HepG2 (cell line): Measurements from ENCODE around the gene DLG5. TPM values are rescaled to one million over a fixed set of nuclear protein-coding genes. Genes with fewer than 3 reads are reported as not detected.

Source experiments
- KLF15 ChIP-seq: sonication (generic); formaldehyde crosslinking; IDR thresholded peaks from 2 replicates; pipeline ENCODE4 v1.8.1; 2023; ENCODE audit warnings: borderline replicate concordance, mild to moderate bottlenecking, inconsistent platforms, missing genetic modification reagents, mixed read lengths
- MATR3 ChIP-seq: sonication (generic); formaldehyde crosslinking; IDR thresholded peaks from 2 replicates; pipeline ENCODE4 v1.4.0; 2020; ENCODE audit warnings: missing genetic modification reagents
- MAZ ChIP-seq, 2 experiments: sonication (generic) in 1 of 2; formaldehyde crosslinking in 1 of 2; IDR thresholded peaks; 2 replicates each; pipeline versions ENCODE4 v1.5.0 to v1.6.1; 2012 to 2020; ENCODE audit warnings: low read depth in 2 of 2, mild to moderate bottlenecking in 2 of 2, borderline replicate concordance in 1 of 2, improper control_type of control experiment in 1 of 2, low read length in 1 of 2, missing genetic modification reagents in 1 of 2, moderate library complexity in 1 of 2
- NCOA2 ChIP-seq: sonication (generic); formaldehyde crosslinking; IDR thresholded peaks from 2 replicates; pipeline ENCODE4 v1.8.0; 2022; ENCODE audit warnings: inconsistent platforms
- NFKBIZ ChIP-seq: IDR thresholded peaks from 2 replicates; pipeline ENCODE4 v1.6.1; 2018; ENCODE audit warnings: missing genetic modification reagents, missing compliant biosample characterization
- TBP ChIP-seq: sonication (generic); formaldehyde crosslinking; IDR thresholded peaks from 2 replicates; pipeline ENCODE4 v1.5.0; 2020; ENCODE audit warnings: missing genetic modification reagents
- TMF1 ChIP-seq: sonication (generic); formaldehyde crosslinking; IDR thresholded peaks from 2 replicates; pipeline ENCODE4 v1.8.1; 2022; ENCODE audit warnings: low read depth, missing genetic modification reagents
- ZNF460 ChIP-seq: sonication (generic); formaldehyde crosslinking; IDR thresholded peaks from 2 replicates; pipeline ENCODE4 v1.5.1; 2020; ENCODE audit warnings: missing genetic modification reagents, mild to moderate bottlenecking, borderline replicate concordance
- ZNF616 ChIP-seq: sonication (generic); formaldehyde crosslinking; IDR thresholded peaks from 2 replicates; pipeline ENCODE4 v1.5.0; 2020; ENCODE audit warnings: low read depth, mild to moderate bottlenecking, missing genetic modification reagents
- polyA plus RNA-seq, 8 experiments: library from polyadenylated mRNA; depleted of rRNA in 3 of 8; stranded (reverse) in 7 of 8; unstranded in 1 of 8; fragments of >200 nt; fragmentation: Illumina TruSeq in 4 of 8; extraction: Trizol in 4 of 8; gene quantifications; 2 replicates each; pipeline versions ENCODE4 v1.2.1 to v1.2.3, GENCODE V29; 2011 to 2016; ENCODE audit warnings: low read depth in 4 of 8, missing spikeins in 1 of 8, mixed read lengths in 1 of 8; ENCODE audit not compliant: insufficient read depth in 1 of 8
- total RNA-seq, 5 experiments: library from RNA; depleted of rRNA; stranded (reverse); fragments of >200 nt; fragmentation: Illumina TruSeq; extraction: Trizol; gene quantifications; 2 replicates each; pipeline ENCODE4 v1.2.3, GENCODE V29; 2016; ENCODE audit warnings: low read depth in 1 of 5
- TF ChIP-seq, protein P1 (sequence below): sonication (generic); formaldehyde crosslinking; IDR thresholded peaks from 2 replicates; pipeline ENCODE4 v1.4.0; 2020; ENCODE audit warnings: mild to moderate bottlenecking, missing genetic modification reagents
- TF ChIP-seq, protein P2 (sequence below): IDR thresholded peaks from 2 replicates; pipeline ENCODE4 v1.6.1; 2012; ENCODE audit warnings: low read depth, low read length, improper control_type of control experiment
- TF ChIP-seq, protein P3 (sequence below): sonication (generic); formaldehyde crosslinking; IDR thresholded peaks from 2 replicates; pipeline ENCODE4 v1.4.0; 2020; ENCODE audit warnings: missing genetic modification reagents, borderline replicate concordance
- TF ChIP-seq, protein P4 (sequence below): sonication (generic); formaldehyde crosslinking; conservative IDR thresholded peaks from 2 replicates; pipeline ENCODE4 v1.4.0; 2020; ENCODE audit warnings: missing genetic modification reagents
- TF ChIP-seq, protein P5 (sequence below): sonication (generic); formaldehyde crosslinking; IDR thresholded peaks from 2 replicates; pipeline ENCODE4 v1.4.0; 2020; ENCODE audit warnings: mild to moderate bottlenecking, low read depth, missing genetic modification reagents
- TF ChIP-seq, protein P6 (sequence below): sonication (generic); formaldehyde crosslinking; IDR thresholded peaks from 2 replicates; pipeline ENCODE4 v1.9.0; 2021; ENCODE audit warnings: missing genetic modification reagents, mild to moderate bottlenecking, borderline replicate concordance

The DLG5 gene
- total and polyA plus RNA-seq, 2 of the 13 experiments (the other 11 are each of a cell fraction or from before 2014, with no cell fraction given) = 15.5 to 18.2 TPM

DNA sequence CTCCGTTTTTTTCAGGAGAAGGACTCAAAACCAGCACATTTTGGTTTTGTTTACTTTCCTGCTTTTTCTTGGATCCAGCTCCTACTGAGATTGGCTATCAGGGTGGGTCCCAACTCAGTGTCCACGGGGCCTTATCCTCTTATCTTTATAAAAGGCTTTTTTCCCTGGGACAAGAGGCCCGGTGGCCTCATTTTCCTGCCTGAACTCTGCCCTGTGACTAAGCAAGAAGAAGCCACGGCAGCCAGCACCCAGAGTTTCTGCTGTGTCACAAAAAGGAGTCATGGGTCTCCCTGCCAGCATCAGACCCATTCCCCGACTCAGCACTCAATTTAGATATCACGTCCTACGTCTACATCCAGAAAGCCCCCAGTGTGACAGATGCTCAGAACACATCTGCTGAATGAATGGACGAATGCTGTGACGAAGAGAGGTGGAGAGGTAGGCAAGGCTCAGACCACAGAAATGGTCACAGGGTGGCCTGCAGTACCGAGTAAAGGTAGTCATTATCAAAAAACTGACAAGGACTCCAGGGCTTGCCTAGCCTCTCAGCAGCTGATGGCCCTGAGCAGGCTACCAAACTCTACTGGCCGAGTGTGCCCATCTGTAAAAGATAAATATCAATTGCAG, 16.7 kb downstream of the DLG5 start (continued):
- TF ChIP-seq, protein P1, sequence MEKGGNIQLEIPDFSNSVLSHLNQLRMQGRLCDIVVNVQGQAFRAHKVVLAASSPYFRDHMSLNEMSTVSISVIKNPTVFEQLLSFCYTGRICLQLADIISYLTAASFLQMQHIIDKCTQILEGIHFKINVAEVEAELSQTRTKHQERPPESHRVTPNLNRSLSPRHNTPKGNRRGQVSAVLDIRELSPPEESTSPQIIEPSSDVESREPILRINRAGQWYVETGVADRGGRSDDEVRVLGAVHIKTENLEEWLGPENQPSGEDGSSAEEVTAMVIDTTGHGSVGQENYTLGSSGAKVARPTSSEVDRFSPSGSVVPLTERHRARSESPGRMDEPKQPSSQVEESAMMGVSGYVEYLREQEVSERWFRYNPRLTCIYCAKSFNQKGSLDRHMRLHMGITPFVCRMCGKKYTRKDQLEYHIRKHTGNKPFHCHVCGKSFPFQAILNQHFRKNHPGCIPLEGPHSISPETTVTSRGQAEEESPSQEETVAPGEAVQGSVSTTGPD (CRISPR knock-in tag) = no peak
- no peak for TF ChIP-seq KLF15 (CRISPR knock-in tag)
- no peak for TF ChIP-seq TMF1 (CRISPR knock-in tag)
- TF ChIP-seq, protein P2, sequence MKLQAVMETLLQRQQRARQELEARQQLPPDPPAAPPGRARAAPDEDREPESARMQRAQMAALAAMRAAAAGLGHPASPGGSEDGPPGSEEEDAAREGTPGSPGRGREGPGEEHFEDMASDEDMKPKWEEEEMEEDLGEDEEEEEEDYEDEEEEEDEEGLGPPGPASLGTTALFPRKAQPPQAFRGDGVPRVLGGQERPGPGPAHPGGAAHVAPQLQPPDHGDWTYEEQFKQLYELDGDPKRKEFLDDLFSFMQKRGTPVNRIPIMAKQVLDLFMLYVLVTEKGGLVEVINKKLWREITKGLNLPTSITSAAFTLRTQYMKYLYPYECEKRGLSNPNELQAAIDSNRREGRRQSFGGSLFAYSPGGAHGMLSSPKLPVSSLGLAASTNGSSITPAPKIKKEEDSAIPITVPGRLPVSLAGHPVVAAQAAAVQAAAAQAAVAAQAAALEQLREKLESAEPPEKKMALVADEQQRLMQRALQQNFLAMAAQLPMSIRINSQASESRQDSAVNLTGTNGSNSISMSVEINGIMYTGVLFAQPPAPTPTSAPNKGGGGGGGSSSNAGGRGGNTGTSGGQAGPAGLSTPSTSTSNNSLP = no peak; the same call in 1 of the 2 replicates
- no peak for TF ChIP-seq MAZ (IDR thresholded peaks at IDR 0.05; ENCODE audit: borderline replicate concordance, low read depth, low read length)
- TF ChIP-seq MAZ (CRISPR knock-in tag; IDR thresholded peaks at IDR 0.05; ENCODE audit: low read depth) = no peak
- TF ChIP-seq, protein P3, sequence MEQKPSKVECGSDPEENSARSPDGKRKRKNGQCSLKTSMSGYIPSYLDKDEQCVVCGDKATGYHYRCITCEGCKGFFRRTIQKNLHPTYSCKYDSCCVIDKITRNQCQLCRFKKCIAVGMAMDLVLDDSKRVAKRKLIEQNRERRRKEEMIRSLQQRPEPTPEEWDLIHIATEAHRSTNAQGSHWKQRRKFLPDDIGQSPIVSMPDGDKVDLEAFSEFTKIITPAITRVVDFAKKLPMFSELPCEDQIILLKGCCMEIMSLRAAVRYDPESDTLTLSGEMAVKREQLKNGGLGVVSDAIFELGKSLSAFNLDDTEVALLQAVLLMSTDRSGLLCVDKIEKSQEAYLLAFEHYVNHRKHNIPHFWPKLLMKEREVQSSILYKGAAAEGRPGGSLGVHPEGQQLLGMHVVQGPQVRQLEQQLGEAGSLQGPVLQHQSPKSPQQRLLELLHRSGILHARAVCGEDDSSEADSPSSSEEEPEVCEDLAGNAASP (CRISPR knock-in tag) = peak; percentile 87
- no peak for TF ChIP-seq ZNF616 (CRISPR knock-in tag)
- TF ChIP-seq TBP (CRISPR knock-in tag) = no peak
- no peak for TF ChIP-seq MATR3 (CRISPR knock-in tag)
- TF ChIP-seq NFKBIZ (CRISPR knock-in tag) = 0 out of 2 replicates have a peak, but pooled peaks have one; percentile 62
- TF ChIP-seq, protein P4, sequence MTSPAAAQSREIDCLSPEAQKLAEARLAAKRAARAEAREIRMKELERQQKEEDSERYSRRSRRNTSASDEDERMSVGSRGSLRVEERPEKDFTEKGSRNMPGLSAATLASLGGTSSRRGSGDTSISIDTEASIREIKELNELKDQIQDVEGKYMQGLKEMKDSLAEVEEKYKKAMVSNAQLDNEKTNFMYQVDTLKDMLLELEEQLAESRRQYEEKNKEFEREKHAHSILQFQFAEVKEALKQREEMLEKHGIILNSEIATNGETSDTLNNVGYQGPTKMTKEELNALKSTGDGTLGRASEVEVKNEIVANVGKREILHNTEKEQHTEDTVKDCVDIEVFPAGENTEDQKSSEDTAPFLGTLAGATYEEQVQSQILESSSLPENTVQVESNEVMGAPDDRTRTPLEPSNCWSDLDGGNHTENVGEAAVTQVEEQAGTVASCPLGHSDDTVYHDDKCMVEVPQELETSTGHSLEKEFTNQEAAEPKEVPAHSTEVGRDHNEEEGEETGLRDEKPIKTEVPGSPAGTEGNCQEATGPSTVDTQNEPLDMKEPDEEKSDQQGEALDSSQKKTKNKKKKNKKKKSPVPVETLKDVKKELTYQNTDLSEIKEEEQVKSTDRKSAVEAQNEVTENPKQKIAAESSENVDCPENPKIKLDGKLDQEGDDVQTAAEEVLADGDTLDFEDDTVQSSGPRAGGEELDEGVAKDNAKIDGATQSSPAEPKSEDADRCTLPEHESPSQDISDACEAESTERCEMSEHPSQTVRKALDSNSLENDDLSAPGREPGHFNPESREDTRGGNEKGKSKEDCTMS (CRISPR knock-in tag) = no peak
- TF ChIP-seq NCOA2 (CRISPR knock-in tag) = peak; percentile 78
- TF ChIP-seq, protein P5, sequence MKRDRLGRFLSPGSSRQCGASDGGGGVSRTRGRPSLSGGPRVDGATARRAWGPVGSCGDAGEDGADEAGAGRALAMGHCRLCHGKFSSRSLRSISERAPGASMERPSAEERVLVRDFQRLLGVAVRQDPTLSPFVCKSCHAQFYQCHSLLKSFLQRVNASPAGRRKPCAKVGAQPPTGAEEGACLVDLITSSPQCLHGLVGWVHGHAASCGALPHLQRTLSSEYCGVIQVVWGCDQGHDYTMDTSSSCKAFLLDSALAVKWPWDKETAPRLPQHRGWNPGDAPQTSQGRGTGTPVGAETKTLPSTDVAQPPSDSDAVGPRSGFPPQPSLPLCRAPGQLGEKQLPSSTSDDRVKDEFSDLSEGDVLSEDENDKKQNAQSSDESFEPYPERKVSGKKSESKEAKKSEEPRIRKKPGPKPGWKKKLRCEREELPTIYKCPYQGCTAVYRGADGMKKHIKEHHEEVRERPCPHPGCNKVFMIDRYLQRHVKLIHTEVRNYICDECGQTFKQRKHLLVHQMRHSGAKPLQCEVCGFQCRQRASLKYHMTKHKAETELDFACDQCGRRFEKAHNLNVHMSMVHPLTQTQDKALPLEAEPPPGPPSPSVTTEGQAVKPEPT = no peak
- TF ChIP-seq ZNF460 = no peak
- TF ChIP-seq, protein P6, sequence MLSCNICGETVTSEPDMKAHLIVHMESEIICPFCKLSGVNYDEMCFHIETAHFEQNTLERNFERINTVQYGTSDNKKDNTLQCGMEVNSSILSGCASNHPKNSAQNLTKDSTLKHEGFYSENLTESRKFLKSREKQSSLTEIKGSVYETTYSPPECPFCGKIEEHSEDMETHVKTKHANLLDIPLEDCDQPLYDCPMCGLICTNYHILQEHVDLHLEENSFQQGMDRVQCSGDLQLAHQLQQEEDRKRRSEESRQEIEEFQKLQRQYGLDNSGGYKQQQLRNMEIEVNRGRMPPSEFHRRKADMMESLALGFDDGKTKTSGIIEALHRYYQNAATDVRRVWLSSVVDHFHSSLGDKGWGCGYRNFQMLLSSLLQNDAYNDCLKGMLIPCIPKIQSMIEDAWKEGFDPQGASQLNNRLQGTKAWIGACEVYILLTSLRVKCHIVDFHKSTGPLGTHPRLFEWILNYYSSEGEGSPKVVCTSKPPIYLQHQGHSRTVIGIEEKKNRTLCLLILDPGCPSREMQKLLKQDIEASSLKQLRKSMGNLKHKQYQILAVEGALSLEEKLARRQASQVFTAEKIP (CRISPR knock-in tag) = no peak
